Measurements from ENCODE around the gene ICAM1. TPM values are rescaled to one million over a fixed set of nuclear protein-coding genes. Genes with fewer than 3 reads are reported as not detected.
A peak's percentile ranks its signal among the peaks of the same experiment; 100 is the strongest.

ICAM1 gene
- total RNA-seq, 1 donor from 2014 or later: 22.3 TPM

DNA sequence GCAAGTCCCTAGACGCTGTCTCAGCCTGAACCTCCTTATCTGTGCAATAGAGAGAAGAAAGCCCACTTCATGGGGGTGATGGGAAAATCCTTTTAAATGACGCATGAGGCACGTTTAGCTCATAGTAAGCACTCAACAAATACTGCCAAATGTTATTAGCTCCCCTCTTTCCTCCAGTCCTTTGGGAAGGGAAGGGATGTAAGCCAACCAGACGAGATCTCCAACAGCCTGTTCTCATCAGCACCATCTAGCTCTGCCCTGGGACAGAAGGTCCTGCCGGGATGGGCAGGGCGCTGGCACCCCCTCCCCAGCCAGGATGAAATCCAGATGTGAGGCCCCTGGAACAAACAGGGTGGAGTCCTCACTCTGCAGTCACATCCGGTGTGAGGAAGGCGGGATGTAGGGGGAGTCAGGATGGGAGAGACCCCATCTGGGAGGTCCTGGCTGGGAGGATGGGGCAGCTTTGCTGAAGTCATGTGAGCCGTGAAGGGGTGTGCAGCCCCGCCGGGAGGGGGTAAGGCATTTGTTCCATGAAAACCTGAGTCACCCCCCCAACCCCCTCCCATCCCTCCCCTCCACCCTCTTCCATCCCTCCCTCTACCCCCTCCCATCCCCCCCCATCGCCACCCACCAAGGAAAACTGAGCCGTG is 44.4 kb upstream of the ICAM1 start:
- Histone ChIP-seq H3K9me3 (no peaks in the 10 kb centered on the region), H3K27ac (peak overlapping the region; percentile 96), H3K36me3 (peaks cover 0 to 14% of the 10 kb centered on the region in 2 donors), H3K4me1 (peaks cover 60% of the 10 kb centered on the region), H3K27me3 (no peaks in the 10 kb centered on the region), H3K4me3 (peak overlapping the region; percentile 2 to 40)
- peak in 1 of 2 donors; percentile 99 for DNase-seq (ENCODE audit: extremely low spot score in 2 of 2)
- intact Hi-C loops (cut with DNase I): no loop called here
- TF ChIP-seq POLR2AphosphoS5 (IDR thresholded peaks at IDR 0.05; ENCODE audit: insufficient read depth in 1 of 2, low read depth in 1 of 2) (peak; percentile 81 to 98), POLR2A (IDR thresholded peaks at IDR 0.05) (no peak)

DNA sequence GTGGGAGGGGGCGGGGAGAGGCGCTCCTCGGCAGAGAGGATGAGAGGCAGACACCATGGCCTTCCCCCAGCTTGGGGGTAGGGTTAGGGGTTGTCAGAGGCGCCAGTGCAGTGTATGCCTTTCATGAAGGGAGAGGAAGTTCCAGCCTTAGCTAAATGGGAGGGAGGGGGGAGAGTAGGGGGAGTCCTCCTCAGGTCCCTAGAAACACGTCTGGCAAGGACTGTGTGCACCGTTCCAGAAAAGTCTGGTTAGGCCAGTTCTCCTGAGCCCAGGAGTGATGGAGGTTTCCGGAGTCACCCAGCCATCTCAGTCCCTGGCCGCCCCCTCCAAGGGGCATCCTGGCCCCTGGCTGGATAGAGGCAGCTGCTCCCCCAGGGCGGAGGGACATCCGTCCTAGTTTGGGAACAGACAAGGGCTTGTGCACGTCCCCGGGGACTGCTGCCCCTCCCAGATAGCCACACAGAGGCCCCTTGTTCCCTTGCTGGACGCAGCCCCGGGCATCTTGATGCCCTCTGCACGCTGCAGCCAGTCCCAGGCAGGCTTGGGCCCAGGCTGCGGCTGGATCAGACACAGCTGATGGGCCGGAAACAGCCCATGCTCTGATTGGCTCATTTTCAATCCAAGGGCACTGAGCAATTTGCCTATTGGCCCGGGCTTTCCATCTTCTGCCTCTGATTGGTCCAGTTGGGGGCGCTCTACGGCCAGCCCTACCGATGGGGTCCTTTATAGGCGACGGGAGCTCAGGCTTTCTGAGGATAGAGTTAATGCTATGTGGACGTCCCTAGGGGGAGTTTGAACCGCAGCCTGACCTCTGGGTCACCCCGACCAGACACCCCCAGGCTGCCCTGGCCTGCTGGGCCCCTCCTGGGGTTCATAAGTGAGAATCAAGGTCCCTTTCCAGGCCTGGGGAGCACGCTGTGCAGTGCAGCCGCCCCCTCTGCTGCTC is 43.6 kb upstream of the ICAM1 start:
- no peak for DNase-seq (ENCODE audit: extremely low spot score in 2 of 2)

DNA sequence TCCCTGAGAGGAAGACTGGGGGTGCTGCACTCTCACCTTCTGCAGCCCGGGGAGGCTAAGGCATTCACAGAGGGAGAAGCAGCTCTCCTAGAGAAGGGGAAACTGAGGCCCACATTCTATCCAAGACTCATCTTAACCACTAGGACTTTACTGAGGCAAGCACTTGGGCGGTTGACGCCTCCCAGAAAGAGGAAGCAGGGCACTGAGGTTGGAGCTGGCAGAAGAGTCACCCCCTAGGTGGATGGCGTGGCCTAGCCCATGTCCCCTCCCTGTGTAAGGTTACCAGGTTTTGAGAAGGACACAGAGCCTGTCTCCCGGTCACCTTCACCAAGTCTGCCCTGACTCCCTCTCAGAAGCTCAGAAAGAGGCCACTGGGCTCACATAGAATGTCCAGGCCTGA is 42.5 kb upstream of the ICAM1 start:
- peaks cover 62% of the 10 kb centered on the region for H3K4me1 ChIP-seq
- peak overlapping the region; percentile 96 for H3K27ac ChIP-seq
- no peaks in the 10 kb centered on the region for H3K27me3 ChIP-seq
- DNase-seq (ENCODE audit: extremely low spot score in 2 of 2): no peak
- intact Hi-C loops (cut with DNase I): no loop called here
- H3K4me3 ChIP-seq: no peak overlapping the region
- H3K9me3 ChIP-seq: no peaks in the 10 kb centered on the region
- no peak for TF ChIP-seq POLR2AphosphoS5 (IDR thresholded peaks at IDR 0.05; ENCODE audit: insufficient read depth in 1 of 2, low read depth in 1 of 2)
- TF ChIP-seq POLR2A (IDR thresholded peaks at IDR 0.05): no peak
- TF ChIP-seq, protein P1, sequence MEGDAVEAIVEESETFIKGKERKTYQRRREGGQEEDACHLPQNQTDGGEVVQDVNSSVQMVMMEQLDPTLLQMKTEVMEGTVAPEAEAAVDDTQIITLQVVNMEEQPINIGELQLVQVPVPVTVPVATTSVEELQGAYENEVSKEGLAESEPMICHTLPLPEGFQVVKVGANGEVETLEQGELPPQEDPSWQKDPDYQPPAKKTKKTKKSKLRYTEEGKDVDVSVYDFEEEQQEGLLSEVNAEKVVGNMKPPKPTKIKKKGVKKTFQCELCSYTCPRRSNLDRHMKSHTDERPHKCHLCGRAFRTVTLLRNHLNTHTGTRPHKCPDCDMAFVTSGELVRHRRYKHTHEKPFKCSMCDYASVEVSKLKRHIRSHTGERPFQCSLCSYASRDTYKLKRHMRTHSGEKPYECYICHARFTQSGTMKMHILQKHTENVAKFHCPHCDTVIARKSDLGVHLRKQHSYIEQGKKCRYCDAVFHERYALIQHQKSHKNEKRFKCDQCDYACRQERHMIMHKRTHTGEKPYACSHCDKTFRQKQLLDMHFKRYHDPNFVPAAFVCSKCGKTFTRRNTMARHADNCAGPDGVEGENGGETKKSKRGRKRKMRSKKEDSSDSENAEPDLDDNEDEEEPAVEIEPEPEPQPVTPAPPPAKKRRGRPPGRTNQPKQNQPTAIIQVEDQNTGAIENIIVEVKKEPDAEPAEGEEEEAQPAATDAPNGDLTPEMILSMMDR (IDR thresholded peaks at IDR 0.05): no peak
- H3K36me3 ChIP-seq: peaks cover 0 to 12% of the 10 kb centered on the region in 2 donors

More for the DNA sequence above, 43.6 kb upstream of the ICAM1 start:
- peaks cover 63% of the 10 kb centered on the region for H3K4me1 ChIP-seq
- TF ChIP-seq, protein P1 (IDR thresholded peaks at IDR 0.05): no peak
- peak in 1 of 2 donors; percentile 54 for TF ChIP-seq POLR2AphosphoS5 (IDR thresholded peaks at IDR 0.05; ENCODE audit: insufficient read depth in 1 of 2, low read depth in 1 of 2)
- TF ChIP-seq POLR2A (IDR thresholded peaks at IDR 0.05): peak in 1 of 2 donors; percentile 14
- peak overlapping the region; percentile 2 to 40 for H3K4me3 ChIP-seq
- H3K27ac ChIP-seq: peak overlapping the region; percentile 96
- H3K9me3 ChIP-seq: no peaks in the 10 kb centered on the region
- intact Hi-C loops (cut with DNase I): no loop called here
- H3K27me3 ChIP-seq: no peaks in the 10 kb centered on the region
- H3K36me3 ChIP-seq: peaks cover 0 to 14% of the 10 kb centered on the region in 2 donors

DNA sequence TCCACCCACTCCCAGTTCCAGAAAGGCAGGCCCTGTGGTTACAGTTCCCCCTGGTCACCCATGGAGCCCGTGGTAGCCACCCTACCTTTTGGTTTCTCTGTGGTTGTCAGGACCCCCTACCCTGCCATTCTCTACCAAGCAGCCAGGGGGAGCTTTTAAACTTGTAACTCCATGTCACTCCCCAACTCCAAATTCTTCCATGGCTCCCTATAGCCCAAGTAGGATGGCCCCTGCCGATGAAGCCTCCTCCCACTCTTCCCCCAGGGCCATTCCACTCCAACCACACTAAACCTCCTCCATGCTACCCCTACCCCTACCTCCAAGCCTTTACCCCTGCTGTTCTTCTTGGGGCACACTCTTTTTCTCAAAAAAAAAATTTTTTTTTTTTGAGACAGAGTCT is 42.0 kb upstream of the ICAM1 start:
- intact Hi-C loops (cut with DNase I): no loop called here
- no peaks in the 10 kb centered on the region for H3K9me3 ChIP-seq
- peak overlapping the region; percentile 96 for H3K27ac ChIP-seq
- no peak for DNase-seq (ENCODE audit: extremely low spot score in 2 of 2)
- no peaks in the 10 kb centered on the region for H3K27me3 ChIP-seq
- peaks cover 0 to 7% of the 10 kb centered on the region in 2 donors for H3K36me3 ChIP-seq
- peak overlapping the region; percentile 76 to 96 for H3K4me3 ChIP-seq
- peaks cover 58% of the 10 kb centered on the region for H3K4me1 ChIP-seq
- no peak for TF ChIP-seq POLR2A (IDR thresholded peaks at IDR 0.05)
- TF ChIP-seq, protein P1 (IDR thresholded peaks at IDR 0.05): peak; percentile 32 to 55 (median 40)

DNA sequence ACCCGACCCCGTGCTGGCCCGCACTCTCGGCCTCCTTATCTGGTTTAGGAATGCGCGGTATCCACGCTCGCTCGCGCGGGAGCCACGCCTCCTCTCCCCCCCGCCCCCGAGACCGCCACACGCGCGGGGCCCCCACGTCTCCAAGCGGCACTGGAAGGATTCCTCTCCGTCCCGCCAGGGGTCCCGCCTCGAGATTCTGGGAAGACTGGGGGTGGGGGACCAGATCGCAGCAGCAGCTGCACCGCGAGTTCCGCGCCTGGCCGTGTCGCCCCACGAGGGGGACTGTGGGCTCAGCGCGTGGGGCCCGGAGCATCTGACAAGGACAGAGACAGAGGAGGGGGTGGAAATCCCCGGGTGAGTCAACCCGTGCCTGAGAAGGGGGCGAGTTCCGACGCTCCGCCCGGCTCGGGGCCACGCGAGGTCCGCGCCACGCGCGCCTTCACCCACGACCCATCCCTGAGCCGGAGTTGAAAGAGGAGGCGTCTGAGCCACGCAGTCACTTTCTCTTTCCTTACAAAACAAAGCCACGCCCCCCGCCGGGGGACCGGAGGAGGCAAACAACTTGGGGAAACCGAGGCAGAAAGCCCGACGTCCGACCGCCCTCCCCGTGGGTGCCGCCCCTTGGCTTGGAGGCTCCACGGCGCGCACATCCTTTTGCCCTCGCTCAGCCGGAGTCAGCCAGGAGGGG is 40.6 kb upstream of the ICAM1 start:
- Histone ChIP-seq H3K27ac (peak overlapping the region; percentile 96), H3K4me3 (peak overlapping the region; percentile 76 to 96), H3K9me3 (no peaks in the 10 kb centered on the region), H3K4me1 (peaks cover 49% of the 10 kb centered on the region), H3K27me3 (no peaks in the 10 kb centered on the region), H3K36me3 (no peaks in the 10 kb centered on the region)
- no peak for DNase-seq (ENCODE audit: extremely low spot score in 2 of 2)
- intact Hi-C loops (cut with DNase I): no loop called here
- TF ChIP-seq POLR2AphosphoS5 (IDR thresholded peaks at IDR 0.05; ENCODE audit: insufficient read depth in 1 of 2, low read depth in 1 of 2) (peak in 1 of 2 donors; percentile 74), POLR2A (IDR thresholded peaks at IDR 0.05) (peak in 1 of 2 donors; percentile 28)
- TF ChIP-seq, protein P1 (IDR thresholded peaks at IDR 0.05): peak in 1 of 3 experiments; percentile 7

Data from vagina (tissue), 2 donors.